GM18873 (cell line): ENCODE results near the gene FAM83G.

ENCODE experiments used
- ATAC-seq: cut with Tn5 transposase; IDR thresholded peaks from one replicate; pipeline ENCODE4 v1.9.1; 2021; ENCODE audit warnings: mild to moderate bottlenecking, moderate library complexity, moderate number of reproducible peaks; ENCODE audit not compliant: unreplicated experiment, low FRiP score

The FAM83G gene

DNA sequence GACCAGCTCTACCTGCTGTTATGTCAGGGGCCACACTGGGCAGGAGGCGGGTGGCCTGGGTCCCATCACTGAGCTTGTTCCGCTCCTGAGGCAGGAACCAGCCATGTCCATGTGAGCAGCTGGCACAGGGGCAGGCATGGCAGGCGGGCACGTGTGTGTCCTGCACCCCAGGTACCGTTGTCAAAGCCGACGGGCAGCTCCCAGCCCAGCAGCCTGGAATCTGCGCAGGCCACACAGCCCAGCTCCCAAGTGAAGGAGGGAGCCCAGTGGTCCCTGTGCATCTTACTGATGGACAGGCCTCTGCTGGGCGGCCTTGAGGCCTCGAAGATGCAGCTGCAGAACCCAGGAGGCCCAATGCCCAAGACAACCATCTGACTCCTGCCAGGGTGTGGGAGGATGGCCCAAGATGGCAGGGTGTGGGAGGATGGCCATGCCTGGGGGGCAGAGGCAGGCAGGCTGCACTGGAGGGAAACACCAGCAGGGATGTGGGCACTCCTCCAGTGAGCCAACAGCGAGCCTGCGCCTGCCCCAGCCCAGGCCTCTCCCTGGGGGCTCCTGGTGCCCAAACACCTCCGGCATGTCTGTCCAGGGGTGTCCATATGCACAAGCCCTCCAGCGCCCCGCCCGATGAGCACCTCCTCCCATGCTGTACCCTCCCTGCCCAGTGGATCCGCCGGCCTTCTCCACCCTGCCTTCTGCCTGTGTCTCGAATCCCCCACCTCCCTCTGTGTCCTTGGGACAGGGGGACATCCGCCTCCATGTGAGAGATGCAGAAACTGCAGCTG, 12.8 kb downstream of the FAM83G start:
- no peak for ATAC-seq

DNA sequence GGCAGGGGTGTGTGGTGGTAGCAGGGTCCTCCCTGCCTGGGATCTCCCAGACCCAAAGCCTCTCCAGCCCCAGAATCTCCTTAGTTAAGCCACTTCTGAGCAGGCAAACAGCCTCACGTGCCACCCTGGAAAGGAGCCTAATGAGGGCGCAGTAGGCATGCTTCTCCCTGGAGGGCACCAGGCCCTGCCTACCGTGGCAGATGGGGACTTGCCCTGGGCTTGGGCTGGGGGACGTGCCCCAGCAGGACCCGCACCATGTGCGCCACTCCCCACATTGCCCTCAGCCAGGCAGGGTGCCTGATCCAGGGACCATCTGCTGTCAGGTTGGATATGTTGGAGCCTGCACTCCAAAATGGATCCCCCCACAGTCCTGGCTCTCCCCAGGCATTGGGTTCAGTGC, 14.2 kb downstream of the FAM83G start:
- no peak for ATAC-seq

DNA sequence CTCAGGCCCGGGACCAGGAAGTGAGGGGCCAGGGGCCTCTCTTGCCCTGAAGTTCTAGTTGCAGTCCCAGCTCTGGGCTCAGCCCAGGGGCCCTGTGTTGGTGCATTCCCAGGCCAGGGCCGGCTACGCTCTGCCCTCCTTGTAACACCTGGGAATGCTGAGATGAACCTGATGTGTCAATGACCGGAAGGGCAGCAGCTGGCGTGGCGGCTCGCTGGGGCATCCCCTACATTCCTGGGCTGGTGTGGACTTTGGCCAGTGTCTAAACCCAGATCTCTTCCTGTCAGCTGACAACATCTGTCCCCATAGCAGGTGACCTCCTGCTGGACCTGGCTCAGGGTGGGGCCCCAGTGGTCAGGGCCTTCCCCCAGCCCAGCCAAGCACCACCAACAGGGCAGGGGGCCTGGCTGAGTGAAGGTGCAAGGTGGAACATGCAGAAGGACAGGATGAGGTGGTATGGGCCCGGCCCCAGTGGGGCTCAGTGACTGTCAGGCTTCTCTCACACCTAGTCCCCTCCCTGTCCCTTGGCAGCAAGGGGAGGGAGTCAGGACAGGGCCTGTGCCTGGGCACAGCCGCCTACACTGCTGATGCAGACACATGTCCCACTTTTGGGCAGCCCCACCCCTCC, 15.9 kb downstream of the FAM83G start:
- ATAC-seq: no peak

DNA sequence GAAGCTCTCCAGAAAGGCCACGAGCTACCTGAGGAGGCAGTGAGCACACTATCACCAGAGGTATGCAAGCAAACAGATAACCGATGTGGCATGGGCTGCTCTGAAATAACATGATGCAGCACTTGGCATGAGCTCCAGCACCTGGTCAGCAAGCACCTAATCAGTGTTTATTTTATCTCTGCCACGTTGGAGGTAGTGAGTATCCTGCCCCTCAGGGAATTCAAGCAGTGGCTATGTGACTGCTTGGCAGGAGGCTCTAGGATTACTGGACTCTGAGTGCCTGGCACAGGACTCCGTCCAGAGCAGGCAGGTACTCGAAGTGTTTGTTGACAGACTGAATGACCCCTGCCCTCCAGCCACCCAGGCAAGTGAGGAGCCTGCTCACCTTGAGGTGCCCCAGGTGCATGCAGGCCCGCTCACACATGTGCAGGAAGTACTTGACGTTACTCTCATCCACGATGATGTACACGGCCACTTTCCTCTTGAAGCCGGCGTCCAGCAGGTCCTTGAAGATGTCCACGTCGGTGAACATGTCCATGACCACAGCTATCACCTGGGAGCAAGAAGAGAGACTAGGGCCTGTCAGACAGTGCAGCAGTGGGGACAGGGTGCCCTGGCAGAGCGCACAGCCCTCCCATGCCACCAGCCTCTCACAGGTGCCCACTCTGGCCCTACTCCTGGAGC, 16.6 kb downstream of the FAM83G start:
- ATAC-seq: no peak

DNA sequence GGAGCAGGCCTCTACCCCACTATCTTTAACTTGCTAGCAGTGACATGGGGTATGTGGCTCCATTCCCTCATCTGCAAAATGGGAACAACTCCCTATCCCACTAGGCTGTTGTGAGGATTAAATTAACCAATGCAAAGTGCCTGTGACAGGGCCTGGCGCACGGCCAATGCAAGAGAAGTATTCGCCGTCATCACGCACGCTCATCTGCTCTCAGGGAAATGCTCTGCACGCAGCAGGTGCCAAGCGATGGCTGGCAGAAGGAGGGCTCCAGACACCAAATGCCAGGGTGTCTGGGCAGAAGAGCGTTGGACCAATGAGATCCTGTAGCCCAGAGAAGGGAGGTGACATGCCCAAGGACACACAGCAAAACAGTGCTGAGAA, 17.3 kb downstream of the FAM83G start:
- no peak for ATAC-seq

DNA sequence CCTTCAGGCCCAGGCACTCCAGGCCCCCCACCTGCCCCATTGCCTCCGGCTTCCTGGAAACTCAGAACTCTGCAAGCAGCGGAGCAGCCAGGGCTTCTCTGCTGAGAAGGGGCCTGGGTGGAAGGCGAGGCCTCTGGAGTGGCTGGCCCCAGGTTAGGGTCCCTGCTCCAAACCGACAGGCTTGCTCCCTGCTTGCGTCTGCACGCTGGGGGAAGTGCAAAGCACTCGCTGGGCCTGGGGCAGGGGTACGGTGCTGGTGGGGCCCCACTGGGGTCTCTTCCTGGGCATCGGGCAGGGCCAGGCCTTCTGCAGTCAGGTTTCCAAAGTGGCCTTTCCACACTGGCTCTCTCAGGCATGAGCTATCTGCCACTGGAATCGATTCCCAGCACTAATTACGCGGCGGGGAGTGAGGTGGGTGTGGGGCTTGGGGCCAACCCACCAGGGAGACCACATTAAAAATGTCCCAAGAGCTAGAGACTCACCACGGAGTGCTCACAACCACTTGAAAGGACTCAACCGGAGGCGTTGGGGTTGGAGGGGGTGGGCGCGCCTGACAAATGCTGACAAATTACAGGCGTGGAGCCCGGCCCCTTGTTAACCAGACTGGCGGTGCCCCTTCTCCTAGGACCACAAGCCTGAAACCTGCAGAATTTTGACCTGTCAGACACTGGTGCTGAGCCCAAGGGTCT, 17.9 kb downstream of the FAM83G start:
- no peak for ATAC-seq

DNA sequence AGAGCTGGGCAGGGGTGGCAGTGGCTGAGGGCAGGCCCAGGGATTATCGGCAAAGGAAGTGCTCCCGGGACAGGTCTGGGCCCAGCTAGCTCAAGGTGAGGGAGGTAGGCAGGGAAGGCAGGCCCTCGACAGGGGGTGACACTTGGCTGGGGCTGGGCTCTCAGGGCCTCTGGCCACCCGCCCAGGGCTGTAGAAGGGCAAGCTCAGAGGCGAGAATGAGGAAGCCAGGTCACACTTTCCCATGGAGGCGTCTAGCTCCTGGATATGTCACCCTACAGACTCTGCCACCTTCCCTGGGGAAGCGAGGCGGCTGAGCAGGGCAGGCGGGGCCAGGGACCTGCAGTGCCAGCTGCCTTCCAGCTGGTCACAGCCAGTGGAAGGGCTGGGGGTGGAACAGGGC, 19.1 kb downstream of the FAM83G start:
- ATAC-seq: no peak

DNA sequence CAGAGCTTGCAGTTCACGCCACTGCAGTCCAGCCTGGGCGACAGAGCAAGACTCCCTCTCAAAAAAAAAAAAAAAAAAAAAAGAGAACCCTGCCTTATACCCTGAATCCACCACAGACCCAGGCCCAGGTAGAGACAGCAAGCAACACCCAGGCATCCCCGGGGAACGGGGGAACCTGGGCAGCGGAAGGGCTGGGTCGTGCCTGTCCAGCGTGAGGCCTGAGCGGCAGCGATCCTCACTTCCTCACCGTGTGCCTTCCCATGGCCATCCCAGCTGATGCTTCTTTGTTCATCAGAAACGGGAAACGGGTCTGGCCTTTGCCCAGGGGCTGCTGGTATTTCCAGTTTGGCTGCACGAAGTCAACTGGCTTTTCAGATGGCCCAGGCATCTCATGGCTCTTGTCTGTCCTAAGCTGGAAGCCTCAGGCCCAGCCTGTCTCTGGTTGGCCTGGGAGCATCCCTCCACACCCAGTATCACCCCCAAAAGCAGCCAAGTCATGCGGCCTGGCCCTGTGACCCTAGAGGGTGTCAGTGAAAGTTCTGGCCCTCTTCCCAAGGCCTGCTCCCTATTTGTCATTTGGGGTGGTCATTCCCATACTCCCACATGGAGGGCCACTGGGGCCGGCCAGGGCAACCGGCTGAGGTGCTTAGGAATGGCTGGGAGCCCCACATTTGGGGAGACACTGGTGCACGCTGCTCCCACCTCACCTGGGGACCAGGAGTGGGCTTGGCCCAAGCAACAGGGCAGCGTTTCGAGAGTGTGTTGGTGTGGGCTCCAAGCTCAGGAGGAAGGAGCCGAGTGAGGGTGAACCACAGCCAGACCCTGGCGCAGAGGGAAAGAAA, 20.1 kb downstream of the FAM83G start:
- no peak for ATAC-seq

DNA sequence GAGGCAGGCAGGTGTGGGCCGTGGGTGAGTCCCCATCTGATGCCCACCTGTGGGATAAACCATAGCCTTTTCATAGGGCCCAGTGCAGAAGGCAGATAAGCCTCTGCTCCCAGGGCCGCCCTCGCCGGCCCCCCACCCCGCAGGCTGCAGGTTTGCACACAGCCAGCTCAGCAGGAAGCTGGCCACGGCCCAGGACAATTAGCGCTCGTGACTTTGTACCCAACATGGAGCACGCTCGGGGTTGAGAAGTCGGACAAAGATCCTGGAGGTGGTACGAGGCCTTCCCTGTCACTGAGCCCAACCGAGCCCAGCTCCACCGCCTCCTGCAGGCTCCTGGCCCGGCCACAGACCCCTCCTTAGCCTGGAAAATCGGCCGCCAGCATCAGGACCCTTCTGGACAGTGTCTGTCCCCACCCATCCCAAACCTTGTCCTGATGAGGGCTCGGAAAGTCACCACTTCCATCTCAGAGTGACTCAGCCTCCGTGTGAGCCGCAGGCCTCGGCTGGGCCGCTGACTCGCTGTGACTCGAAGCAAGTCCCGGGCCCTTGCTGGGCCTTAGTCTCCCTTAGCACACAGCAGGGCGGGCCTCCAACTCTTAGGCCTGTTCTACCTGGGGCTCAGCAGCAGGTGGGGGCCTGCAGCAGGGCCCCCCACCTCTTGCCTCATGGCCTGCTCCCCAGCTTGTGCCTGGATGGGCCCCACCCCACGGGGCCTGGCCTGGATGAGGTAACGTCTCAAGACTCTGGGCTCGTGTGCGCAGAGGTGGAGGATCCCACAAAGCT, 22.7 kb downstream of the FAM83G start:
- ATAC-seq: no peak

DNA sequence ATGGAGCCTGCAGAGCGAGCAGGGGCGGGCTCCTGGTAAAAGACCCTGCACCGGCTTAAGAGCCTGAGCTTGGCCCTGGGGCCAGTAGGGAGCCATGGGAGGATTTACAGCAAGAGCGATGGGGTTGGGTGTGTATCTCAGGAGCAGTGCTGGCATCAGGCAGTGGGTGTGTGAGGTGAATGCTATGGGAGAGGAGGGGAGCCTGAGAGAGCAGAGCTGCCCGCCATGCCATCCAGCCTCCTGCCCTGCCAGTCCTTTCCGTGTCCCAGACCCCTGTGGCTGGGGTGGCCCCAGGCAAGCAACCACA, 23.3 kb downstream of the FAM83G start:
- no peak for ATAC-seq

DNA sequence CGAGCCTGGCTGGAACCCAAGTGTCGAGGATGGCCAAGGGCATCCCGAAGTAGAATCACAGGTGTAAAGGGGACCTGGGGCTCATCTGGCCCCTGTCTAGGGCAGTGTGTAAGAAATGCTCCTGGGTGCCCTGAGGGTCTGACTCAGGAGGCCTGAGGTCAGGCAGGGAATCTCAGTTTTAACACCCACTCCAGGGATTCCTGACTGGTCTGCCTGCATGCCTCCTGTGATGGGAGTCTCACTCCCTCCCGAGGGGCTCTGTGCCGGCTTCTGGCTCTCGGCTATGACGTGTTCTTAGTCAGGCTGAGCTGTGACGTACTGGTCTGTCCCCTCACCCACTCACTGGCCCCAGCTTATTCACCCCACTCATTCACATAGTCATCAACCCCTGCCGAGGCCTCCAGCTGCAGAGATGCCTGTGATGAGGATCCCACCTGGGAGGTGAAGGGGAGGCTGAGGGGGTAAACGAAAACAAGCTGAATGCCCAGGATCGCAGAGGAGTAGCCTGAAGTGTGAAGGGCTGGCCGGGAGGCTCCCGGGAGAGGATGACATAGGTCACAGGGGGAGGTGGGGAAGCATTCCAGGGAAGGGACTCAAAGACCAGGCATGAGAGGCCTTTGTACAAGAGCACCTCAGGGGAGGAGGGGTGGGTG, 23.8 kb downstream of the FAM83G start:
- no peak for ATAC-seq

DNA sequence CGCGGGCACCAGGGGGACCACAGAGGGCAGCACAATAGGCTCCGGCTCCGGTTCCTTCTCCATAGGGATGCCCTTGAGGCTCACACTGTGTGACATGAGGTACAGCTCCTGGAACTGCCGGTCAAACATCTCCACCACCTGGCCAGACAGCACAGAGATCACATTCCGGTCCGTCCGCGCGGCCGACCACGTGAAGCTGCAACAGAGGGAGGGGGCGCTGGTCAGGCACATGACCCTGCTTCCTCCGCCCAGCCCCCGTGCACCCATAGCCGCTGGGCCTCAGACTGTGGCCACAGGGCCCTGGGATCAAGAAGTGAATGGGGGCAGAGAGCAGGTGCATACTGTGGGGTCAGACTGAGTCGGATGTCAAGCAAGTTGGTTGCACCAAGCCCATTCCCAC, 25.9 kb downstream of the FAM83G start:
- ATAC-seq: no peak

DNA sequence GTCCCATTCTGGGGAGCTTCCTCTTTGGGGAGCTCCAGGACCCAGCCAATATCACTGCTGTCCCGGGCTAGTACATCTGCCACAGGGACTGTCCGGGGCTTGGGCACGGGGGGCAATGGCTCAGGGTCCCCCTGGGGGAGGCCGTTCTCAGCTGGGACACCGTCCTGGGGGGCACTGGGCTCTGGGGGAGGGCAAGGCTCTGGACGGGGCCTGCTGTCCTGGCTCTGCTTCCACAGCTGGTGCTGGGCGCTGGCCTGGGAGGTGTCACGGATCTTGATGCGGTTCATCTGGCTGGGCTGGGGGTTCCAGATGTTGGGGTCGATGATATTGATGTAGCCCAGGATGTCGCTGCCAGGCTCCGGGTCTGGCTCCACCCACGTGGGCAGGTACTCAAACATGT, 26.5 kb downstream of the FAM83G start:
- ATAC-seq: no peak

DNA sequence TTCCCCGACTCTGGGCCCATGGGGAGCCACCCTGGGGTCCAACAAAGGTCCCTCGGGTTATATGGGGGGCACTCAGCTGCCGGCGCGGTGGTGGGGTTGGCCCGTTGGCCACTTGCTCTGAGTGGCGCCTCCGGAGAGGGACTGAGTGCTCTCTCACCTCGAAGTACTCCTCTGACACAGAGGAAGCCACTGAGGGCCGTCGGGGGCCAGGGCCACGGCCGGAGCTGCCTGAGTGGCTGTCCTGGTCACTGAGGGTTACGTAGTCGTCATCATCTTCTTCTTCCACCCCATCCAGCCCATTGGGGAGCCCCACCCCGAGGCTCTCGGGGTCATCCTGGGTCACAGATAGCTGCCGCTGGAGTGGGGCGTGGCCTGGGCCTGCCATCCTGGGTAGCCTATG, 26.9 kb downstream of the FAM83G start:
- no peak for ATAC-seq

DNA sequence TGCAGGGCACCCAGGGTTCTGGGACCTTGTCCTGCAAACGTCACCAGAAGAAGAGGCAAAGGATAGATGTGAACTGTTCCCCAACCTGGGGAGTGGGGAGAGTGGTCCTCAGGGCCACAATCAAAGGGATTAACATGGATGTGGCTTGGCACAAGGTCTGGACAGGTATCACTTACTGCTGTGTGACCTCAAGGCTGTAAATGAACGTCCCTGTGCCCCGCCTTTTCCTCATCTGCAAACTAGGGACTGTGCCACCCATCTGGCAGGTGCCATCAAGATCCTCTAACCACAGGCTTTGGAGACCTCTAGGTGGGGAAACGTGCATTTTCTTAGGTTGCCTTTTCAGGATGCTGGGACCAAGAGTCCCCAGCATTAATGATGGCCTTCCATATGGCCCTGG, 27.5 kb downstream of the FAM83G start:
- no peak for ATAC-seq

DNA sequence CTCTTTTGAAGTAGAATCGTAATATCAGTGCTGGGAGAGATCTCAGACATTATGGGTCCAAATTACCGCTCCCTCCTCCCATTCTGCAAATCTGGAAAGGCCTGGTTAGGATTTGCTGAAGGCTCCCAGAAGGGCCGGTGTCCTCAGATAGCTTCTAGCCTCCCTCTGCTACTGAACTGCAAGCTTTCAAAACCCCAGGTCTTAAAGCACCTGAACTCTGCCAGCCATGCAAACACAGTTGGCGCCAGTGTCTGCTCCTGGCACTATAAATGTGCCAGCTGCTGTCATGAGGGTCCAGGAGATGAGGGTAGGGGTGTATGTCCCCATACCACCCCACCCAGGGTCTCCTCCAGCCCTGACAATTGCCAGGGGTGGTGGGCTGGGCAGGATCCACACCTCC, 28.4 kb downstream of the FAM83G start:
- no peak for ATAC-seq

DNA sequence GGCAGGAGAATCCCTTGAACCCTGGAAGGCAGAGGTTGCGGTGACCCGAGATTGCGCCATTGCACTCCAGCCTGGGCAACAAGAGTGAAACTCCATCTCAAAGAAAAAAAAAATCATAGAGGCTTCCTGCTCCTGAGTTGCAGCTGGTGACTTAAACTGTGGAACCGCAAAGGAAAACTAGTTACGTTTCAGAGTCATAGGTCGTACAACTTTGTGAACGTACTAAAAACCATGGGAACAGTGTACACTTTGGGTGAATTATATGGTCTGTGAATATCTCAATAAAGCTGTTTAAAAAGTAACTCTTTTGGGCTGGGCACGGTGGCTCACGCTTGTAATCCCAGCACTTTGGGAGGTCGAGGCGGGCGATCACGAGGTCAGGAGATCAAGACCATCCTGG, 29.0 kb downstream of the FAM83G start:
- ATAC-seq: no peak

DNA sequence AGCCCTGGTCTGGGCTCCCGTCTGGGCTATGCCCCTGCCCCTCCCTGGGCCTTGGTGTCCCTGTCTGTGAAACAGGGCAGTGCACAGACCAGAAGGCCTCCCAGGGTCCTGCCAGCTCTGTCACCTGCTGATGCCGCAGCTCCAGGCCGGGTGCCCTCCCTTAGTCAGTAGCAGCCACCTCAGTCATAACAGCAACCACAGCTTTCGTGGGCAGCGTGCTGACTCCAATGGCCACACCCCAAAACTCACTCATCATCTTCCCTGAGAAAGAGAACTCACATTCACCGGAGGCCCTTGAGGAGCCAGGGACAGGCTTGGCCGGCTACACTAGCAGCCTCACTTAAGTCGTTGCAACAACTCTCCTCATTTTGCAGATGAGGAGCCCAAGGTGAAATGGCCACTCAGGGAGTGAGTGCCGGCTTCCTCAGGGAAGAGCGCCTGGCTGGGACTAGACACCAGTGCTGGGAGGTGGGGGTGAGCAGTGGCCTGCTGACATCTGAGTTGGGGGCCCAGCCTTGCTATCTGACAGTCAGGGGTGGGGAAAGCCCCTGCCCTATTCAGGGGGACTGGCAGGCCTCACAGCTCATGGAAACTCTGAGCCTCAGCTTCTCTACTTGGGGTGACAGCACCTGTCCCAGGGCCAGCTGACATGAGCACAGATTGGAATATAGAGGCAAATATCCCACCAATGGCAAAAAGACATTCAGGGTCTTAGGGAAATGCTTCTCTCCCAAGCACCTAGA, 30.0 kb downstream of the FAM83G start:
- ATAC-seq: no peak

DNA sequence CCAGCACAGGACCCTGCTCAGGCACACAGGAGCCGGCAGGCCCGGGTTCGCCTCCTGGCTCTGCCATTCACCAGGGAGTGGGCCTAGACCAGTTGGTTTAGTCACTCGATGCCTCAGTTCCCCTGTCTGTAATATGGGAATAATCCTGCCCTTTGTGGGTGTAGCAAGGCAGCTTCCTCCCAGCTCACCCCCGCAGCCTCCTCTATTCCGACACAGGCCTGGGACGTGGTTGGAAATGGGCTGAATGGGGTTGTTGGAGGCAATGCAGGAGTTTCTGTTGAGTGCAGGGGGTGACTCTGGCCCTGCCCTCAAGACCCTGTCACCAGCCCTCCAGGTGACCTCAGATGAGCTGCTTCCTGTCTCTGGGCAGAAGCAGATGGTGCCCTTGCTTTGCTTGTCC, 32.8 kb downstream of the FAM83G start:
- no peak for ATAC-seq
